ENCODE measurements around the gene CELA3B.
"Not testable (repeated sequence)": the region's sequence is repeated elsewhere in the genome, so short reads cannot be mapped to it uniquely, and the experiment has no call there.

GRCh38 chr1:21981253-21981652 lies 4.4 kb downstream of the CELA3B start:
- not testable (repeated sequence) for TF ChIP-seq POLR2A (IDR thresholded peaks at IDR 0.05; ENCODE audit: low read length); GATA1 (IDR thresholded peaks at IDR 0.05; ENCODE audit: low read depth, low read length)
